HG03025 (cell line): ENCODE results near the gene CDKN2AIPNL.
"Not testable (repeated sequence)": the region's sequence is repeated elsewhere in the genome, so short reads cannot be mapped to it uniquely, and the experiment has no call there.

Experiments
- ATAC-seq: cut with Tn5 transposase; IDR thresholded peaks from one replicate; pipeline ENCODE4 v1.9.1; 2021; ENCODE audit warnings: mild to moderate bottlenecking, moderate library complexity; ENCODE audit not compliant: unreplicated experiment, low FRiP score

CDKN2AIPNL gene

GRCh38 chr5:134409321-134409720, 2.4 kb downstream of the CDKN2AIPNL start:
- ATAC-seq = no peak

DNA sequence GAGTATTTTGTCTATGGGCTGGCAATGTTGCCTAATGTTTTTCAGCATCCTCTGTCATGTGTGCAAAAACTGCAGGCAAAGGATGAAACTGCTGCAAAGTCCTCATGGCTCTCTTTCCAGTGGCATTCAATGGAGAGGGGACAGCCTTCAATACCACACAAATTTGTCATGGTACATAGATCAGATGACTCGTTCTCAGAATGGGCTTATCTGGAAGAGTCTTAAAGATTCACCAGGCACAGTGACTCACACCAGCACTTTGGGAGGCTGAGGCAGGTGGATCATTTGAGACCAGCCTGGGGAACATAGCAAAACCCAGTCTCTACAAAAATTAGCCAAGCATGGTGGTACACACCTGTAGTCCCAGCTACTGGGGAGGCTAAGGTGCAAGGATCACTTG, 5.3 kb downstream of the CDKN2AIPNL start:
- no peak for ATAC-seq

- no peak for ATAC-seq
Measured at GRCh38 chr5:134403951-134404350, 7.7 kb downstream of the CDKN2AIPNL start.

DNA sequence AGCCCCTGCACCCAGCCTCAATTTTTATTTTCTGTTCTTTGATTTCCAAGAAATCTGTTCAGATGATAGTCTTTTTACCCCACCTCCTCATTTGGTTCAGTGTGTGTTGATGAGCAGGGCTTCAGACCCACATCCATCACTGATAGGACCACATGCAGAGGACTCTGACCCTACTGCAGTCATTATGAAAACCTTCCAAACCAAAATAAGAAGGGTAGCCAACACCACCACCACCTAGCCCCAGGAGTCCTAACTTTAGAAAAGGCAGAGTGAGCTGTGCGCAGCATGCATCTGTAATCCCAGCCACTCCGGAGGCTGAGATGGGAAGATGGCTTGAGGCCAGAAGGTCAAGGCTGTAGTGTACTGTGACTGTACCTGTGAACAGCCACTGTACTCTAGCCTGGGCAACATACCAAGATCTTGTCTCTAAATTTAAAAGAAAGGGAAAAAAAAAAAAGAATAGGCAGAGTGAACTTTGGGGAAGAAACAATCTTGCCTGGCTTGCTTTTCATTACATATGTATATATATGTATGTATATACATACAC, 13.0 kb downstream of the CDKN2AIPNL start:
- ATAC-seq = no peak

DNA sequence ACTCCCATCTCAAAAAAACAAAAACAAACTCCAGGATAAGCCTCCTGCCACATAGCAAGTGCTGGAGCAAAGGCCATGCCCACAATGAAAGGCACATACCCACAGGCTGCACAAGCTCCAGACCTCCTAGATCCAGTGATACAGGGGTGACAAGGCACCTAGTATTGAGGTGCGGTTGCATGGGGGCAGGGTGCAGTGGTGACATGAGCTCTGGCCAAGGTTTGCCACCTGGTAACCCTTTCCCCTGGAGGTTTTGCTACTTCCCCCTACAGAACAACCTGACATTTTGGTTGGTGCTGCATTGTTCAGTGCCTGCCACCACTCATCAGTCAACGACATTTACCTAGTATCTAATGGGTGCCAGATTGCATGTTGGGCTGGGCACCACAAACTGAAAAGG, 14.5 kb downstream of the CDKN2AIPNL start:
- no peak for ATAC-seq

GRCh38 chr5:134396274-134396673, 15.4 kb downstream of the CDKN2AIPNL start:
- no peak for ATAC-seq

DNA sequence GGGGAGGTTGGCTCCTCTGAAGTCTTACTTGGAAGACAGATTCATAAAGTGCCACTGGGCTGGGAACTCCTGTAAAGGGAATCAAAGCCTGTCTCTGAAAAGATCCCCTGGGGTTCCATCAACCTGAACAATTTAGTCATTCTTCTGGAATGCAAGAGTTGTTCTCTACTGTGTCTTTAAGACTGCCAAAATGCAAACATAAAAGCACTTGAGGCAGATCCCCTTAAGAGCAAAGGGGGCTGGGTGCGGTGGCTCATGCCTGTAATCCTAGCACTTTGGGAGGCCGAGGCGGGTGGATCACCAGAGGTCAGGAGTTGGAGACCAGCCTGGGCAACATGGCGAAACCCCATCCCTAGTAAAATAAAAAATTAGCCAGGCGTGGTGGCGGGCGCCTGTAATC, 16.7 kb downstream of the CDKN2AIPNL start:
- ATAC-seq = no peak

- no peak for ATAC-seq
Measured at GRCh38 chr5:134392301-134392700, 19.4 kb downstream of the CDKN2AIPNL start.

- no peak for ATAC-seq
Measured at GRCh38 chr5:134387443-134387842, 24.2 kb downstream of the CDKN2AIPNL start.

DNA sequence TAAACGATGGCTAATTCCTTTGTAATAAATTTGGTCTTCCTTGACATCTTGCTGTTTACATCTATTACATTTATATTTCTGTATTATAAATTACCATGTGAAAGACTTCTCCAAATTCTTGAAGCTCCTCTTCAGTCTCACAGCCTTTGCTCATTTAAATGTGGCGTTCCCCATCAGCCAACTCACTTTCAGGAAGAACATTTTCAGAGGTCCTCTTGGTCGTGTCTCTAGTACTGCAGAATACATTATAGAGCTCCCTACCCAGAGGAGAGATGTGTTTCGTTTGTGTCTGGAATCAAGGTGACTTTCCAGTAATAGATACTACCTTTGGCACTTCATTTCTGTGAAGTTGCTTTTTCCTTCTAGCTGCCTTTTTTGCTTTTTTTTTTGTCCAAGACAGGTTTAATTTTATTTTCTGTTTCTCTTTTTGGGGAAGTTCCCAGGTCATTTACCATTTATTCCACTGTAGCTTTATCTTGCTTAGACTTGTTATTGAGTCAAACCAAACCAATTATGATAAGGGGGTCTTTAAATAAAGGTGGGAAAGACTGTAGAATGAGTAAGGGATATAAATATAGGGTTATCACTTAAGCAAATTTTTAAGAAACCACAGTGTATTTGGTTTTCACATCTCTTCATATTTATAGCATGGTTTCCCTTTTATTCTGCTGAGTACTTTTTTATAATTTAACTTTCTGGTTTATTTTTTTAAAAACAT, 27.5 kb downstream of the CDKN2AIPNL start:
- no peak for ATAC-seq

DNA sequence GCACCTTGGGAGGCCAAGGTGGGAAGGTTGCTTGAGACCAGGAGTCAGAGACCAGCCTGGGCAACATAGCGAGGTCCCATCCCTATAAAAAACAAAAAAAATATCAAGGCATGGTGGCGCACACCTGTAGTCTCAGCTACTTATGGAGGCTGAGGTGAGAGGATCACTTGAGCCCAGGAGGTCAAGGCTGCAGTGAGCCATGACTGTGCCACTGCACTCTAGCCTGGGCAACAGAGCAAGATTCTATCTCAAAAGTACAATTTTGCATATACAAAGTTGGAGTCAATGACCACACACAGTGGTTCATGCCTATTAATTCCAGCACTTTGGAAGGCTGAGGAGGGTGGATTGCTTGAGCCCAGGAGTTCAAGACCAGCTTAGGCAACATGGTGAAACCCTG, 29.5 kb downstream of the CDKN2AIPNL start:
- ATAC-seq = not testable (repeated sequence)

GRCh38 chr5:134380346-134380745, 31.3 kb downstream of the CDKN2AIPNL start:
- ATAC-seq = no peak

- ATAC-seq = no peak
Measured at GRCh38 chr5:134374232-134374631, 37.4 kb downstream of the CDKN2AIPNL start.

- ATAC-seq = not testable (repeated sequence)
Measured at GRCh38 chr5:134373633-134374032, 38.0 kb downstream of the CDKN2AIPNL start.

DNA sequence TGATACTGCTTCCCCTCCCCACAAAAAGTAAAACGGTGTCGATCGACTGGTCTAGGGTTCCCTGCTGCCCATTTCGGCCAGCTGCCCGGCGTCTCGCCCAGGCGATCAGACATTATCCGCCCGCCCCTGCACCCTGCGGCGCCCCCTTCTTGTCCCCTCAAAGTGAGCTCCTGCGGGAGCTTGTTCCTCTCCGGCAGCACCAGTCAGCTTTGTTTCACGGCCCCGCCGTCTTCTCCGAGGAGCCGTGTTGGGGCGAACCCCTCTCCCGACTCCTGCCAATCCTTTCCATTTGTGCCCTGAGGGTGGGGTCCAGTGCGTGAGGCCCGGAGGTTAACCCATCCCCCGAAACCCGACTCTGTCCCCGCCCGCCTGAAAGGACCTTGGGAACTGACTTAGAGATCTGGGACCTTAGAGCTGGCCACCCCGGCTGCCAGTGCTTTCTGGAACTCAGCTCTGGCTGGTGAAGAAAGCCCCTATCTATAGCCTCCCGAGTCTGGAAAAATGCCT, 39.8 kb downstream of the CDKN2AIPNL start:
- ATAC-seq = no peak

DNA sequence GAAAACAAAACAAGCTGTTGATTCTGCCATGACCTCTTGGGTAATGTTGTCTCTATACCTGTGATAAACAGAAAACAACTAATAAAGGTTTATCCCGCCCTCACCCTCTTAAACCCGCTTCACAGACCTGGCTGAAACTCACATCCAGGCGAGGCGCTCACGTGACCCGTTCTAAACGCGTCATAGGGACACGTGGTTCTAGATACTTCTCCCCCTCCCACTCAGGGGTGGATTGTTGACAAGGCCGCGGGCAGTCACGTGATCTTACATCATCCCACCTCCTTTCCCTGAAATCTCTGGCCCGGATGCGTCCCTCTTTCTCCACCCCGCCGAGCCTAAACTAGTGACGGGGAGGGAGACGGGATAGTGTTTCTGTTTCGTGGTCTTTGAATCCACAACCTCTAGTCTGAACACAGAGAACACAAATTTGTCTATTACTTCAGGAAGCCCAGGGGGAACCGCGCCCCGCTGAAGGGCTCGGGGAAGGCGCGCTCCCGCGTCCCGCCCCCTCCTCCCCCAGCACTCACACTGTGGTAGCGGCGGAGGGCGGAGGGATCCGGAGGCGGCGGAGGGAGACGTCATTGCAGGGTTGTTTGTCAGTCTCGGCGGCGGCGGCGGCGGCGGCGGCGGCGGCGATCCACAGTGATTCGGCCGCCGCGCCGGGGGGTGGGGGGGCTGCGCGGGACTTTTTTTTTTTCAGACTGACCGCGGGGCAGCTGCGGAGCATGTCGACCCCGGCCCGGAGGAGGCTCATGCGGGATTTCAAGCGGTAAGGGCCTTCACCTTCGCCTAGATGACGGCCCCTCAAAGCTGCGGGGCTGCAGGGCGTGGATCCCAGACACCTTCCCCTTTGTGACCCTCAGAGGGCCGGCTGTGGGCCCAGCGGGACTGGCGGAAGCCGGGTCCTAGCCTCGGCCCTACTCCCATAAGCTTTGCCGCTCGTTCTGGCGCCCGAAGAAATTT, 40.5 kb downstream of the CDKN2AIPNL start, which contains the start of gene UBE2B:
Gene UBE2B (plus strand): TSS at position 699 of the 963 bp plus-strand sequence. CDS start 27 bp downstream, at position 726.
- ATAC-seq = peak; percentile 75

GRCh38 chr5:134370311-134370870, 41.3 kb downstream of the CDKN2AIPNL start:
- no peak for ATAC-seq

GRCh38 chr5:134365604-134366003, 46.1 kb downstream of the CDKN2AIPNL start:
- ATAC-seq = no peak

DNA sequence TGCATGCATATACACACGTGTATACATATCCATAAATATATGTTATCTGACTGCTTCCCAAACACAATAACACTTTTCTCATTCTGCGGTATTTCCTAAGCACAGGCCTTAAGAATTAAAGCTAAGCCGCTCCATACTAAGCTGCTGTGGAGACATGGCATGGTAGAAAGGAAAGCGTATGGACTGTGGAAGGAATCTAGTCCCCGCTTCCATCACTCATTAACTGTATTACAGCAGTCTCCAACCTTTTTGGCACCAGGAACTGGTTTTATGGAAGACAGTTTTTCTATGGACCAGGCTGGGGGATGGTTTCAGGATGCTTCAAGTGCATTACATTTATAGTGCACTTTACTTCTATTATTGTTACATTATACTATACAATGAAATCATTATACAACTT, 56.0 kb downstream of the CDKN2AIPNL start:
- ATAC-seq = no peak
